Endodermal cell (in vitro differentiated cells): ENCODE data around the gene RPTOR. TPM values are rescaled to one million over a fixed set of nuclear protein-coding genes. Genes with fewer than 3 reads are reported as not detected.

Experiments
- DNase-seq: peaks from one replicate; pipeline ENCODE4 v3.0.0-alpha.2; 2017
- H3K27ac ChIP-seq: 2 replicates; pipeline ENCODE4 v1.5.1; 2013; ENCODE audit warnings: mild to moderate bottlenecking, low read depth, low read length, moderate library complexity
- H3K27me3 ChIP-seq: 2 replicates; pipeline ENCODE4 v1.6.1; 2013; ENCODE audit warnings: mild to moderate bottlenecking, low read length, moderate library complexity; ENCODE audit not compliant: insufficient read depth, control insufficient read depth, poor library complexity, severe bottlenecking
- H3K36me3 ChIP-seq: 2 replicates; pipeline ENCODE4 v1.7.0; 2013; ENCODE audit warnings: mild to moderate bottlenecking, low read length, moderate library complexity; ENCODE audit not compliant: control insufficient read depth, insufficient read depth
- H3K4me1 ChIP-seq: one replicate; pipeline ENCODE4 v1.7.0; 2013; ENCODE audit warnings: low read length; ENCODE audit not compliant: control insufficient read depth, insufficient read depth
- H3K4me3 ChIP-seq: 2 replicates; pipeline ENCODE4 v1.5.1; 2013; ENCODE audit warnings: mild to moderate bottlenecking, low read length, moderate library complexity
- H3K9ac ChIP-seq: 2 replicates; pipeline ENCODE4 v1.6.1; 2013; ENCODE audit warnings: mild to moderate bottlenecking, low read length, moderate library complexity; ENCODE audit not compliant: poor library complexity, severe bottlenecking; ENCODE audit errors: extremely low read depth
- H3K9me3 ChIP-seq: 2 replicates; pipeline ENCODE4 v1.6.1; 2013; ENCODE audit warnings: mild to moderate bottlenecking, low read length, moderate library complexity; ENCODE audit not compliant: control insufficient read depth
- H3K27ac Mint-ChIP-seq: 2 replicates; pipeline ENCODE4 v1.8.0; 2020; ENCODE audit warnings: mixed read lengths
- H3K27me3 Mint-ChIP-seq: 2 replicates; pipeline ENCODE4 v1.8.0; 2021; ENCODE audit warnings: mild to moderate bottlenecking, mixed read lengths; ENCODE audit not compliant: insufficient read depth
- H3K36me3 Mint-ChIP-seq: 2 replicates; pipeline ENCODE4 v1.8.0; 2020; ENCODE audit warnings: low read depth, mixed read lengths
- H3K4me1 Mint-ChIP-seq: 2 replicates; pipeline ENCODE4 v1.8.0; 2020; ENCODE audit warnings: mixed read lengths
- H3K4me3 Mint-ChIP-seq: 2 replicates; pipeline ENCODE4 v1.8.0; 2020; ENCODE audit warnings: mild to moderate bottlenecking, moderate library complexity, mixed read lengths
- H3K9me3 Mint-ChIP-seq: 2 replicates; pipeline ENCODE4 v1.8.0; 2020; ENCODE audit warnings: mild to moderate bottlenecking, mixed read lengths
- WGBS, 2 experiments: methylation state at CpG; one replicate each; pipeline versions ENCODE4 v1.1.5 to v1.1.7; 2013; ENCODE audit warnings: missing lambda C conversion rate in 2 of 2, mixed read lengths in 1 of 2; ENCODE audit not compliant: insufficient coverage in 1 of 2, insufficient read length in 1 of 2; 5-methylcytosine and 5-hydroxymethylcytosine counted together
- total RNA-seq, 2 donors: library from RNA; stranded (reverse); fragmentation: NEBNext Ultra II Directional in 1 of 2; extraction: Animal tissue kit (Norgen Biotek cat#: 25700) in 1 of 2; gene quantifications; 2 replicates in 1 of 2; 3 replicates in 1 of 2; pipeline ENCODE4 v1.2.1, GENCODE V29; 2021
- TF ChIP-seq, protein P1 (sequence below): fragments of 200-600 bp; sonication (generic); conservative IDR thresholded peaks from 2 replicates; pipeline ENCODE4 v1.5.0; 2021; ENCODE audit warnings: antibody characterized with exemption, mild to moderate bottlenecking

Gene RPTOR
- total RNA-seq, 2 donors from 2014 or later, result 45.1 to 53.4 TPM

DNA sequence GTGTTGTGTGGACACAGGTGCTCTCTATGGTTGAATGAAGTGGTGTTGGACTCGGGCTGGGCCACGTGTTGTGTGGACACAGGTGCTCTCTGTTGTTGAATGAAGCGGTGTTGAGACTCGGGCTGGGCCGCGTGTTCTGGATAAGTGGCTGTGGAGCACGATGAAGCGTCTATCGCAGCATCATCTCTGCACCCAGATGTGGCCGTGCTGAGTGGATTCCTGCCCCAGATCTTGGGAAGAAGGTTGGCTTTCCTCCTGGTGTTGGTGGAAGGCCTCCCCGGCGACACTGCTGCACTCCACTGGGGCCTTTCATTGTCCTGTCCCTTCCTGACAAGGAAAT is 69.1 kb downstream of the RPTOR start:
- Mint-ChIP-seq H3K36me3 (no peaks in the 10 kb centered on the region), H3K27me3 (no peaks in the 10 kb centered on the region), H3K27ac (no peak overlapping the region), H3K9me3 (no peaks in the 10 kb centered on the region), H3K4me1 (peaks cover 16% of the 10 kb centered on the region), H3K4me3 (no peak overlapping the region)
- TF ChIP-seq, protein P1, sequence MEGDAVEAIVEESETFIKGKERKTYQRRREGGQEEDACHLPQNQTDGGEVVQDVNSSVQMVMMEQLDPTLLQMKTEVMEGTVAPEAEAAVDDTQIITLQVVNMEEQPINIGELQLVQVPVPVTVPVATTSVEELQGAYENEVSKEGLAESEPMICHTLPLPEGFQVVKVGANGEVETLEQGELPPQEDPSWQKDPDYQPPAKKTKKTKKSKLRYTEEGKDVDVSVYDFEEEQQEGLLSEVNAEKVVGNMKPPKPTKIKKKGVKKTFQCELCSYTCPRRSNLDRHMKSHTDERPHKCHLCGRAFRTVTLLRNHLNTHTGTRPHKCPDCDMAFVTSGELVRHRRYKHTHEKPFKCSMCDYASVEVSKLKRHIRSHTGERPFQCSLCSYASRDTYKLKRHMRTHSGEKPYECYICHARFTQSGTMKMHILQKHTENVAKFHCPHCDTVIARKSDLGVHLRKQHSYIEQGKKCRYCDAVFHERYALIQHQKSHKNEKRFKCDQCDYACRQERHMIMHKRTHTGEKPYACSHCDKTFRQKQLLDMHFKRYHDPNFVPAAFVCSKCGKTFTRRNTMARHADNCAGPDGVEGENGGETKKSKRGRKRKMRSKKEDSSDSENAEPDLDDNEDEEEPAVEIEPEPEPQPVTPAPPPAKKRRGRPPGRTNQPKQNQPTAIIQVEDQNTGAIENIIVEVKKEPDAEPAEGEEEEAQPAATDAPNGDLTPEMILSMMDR, result no peak
- H3K4me3 ChIP-seq, result no peak overlapping the region
- H3K9me3 ChIP-seq, result no peaks in the 10 kb centered on the region
- no peak overlapping the region for H3K9ac ChIP-seq
- H3K4me1 ChIP-seq, result no peaks in the 10 kb centered on the region
- H3K36me3 ChIP-seq, result no peaks in the 10 kb centered on the region
- WGBS, 2 experiments, result 96 to 98% methylated on average over 10 to 12 of the region's 12 CpGs
- H3K27me3 ChIP-seq, result no peaks in the 10 kb centered on the region
- DNase-seq, result no peak
- no peak overlapping the region for H3K27ac ChIP-seq

DNA sequence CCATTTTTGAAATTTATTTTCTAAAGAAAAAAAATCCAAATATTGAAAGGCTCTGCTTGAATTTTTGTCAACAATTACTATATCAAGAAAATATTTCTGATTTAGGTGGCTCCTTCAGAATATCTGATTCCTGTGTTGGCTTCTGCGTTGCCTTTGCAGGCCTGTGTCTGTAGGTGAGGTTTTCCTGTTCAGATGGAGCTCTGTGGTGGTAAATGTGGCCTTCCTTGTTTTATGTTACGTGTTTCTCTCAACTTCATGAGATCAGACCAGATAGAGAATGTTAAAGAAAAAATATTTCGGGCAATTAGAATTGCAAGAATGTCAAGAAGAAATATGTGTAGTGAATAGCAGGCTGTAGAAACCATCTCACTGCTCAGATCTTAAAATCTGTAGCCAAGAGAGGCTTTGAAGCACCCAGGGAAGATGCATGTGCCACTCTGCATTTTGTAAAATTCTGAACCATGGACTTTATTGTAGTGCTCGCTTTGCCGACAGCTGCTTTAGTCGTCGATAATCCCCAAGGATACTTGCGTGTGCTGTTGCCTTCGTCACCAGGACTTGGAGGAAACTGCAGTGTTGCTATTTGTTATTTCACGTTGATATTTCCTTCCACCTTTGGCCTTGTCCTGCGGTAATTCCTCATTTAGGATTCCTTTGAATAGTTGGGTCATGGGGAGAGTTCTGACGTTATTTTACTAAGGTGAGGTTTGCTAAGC is 69.9 kb downstream of the RPTOR start:
- no peak overlapping the region for H3K4me3 ChIP-seq
- H3K36me3 ChIP-seq, result no peaks in the 10 kb centered on the region
- TF ChIP-seq, protein P1, result no peak
- H3K9me3 ChIP-seq, result no peaks in the 10 kb centered on the region
- H3K27ac ChIP-seq, result no peak overlapping the region
- H3K9ac ChIP-seq, result no peak overlapping the region
- no peak for DNase-seq
- WGBS, 2 experiments, result 95 to 97% methylated on average over 10 to 12 of the region's 12 CpGs
- no peak overlapping the region for H3K4me3 Mint-ChIP-seq
- H3K4me1 ChIP-seq, result peaks cover 1% of the 10 kb centered on the region
- H3K27me3 Mint-ChIP-seq, result no peaks in the 10 kb centered on the region
- H3K4me1 Mint-ChIP-seq, result peaks cover 20% of the 10 kb centered on the region
- no peak overlapping the region for H3K27ac Mint-ChIP-seq
- no peaks in the 10 kb centered on the region for H3K36me3 Mint-ChIP-seq
- H3K27me3 ChIP-seq, result no peaks in the 10 kb centered on the region
- no peaks in the 10 kb centered on the region for H3K9me3 Mint-ChIP-seq

DNA sequence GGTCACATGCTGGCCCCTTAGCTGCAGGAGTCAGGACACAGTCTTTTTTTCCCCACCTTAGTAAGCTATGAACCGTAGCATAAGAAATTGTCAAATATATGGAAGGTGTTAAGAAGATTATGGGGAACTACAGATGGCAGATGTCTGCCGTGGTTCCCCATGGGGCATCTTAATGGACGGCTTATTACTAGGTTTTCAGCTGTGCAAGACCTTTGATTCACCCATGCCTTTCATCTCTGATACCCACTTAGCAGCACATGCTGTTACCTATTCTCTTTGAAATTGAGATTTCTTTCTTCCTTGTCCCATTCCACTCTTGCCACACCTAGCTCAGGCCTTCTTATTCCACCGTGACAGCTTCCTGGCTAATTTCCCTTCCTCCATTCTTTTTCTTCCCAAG is 70.7 kb downstream of the RPTOR start:
- peak overlapping the region; percentile 4 for H3K27ac ChIP-seq
- TF ChIP-seq, protein P1, result no peak
- Mint-ChIP-seq H3K4me3 (no peak overlapping the region), H3K36me3 (no peaks in the 10 kb centered on the region), H3K27ac (no peak overlapping the region), H3K27me3 (no peaks in the 10 kb centered on the region), H3K4me1 (peaks cover 25% of the 10 kb centered on the region), H3K9me3 (no peaks in the 10 kb centered on the region)
- no peaks in the 10 kb centered on the region for H3K9me3 ChIP-seq
- no peak overlapping the region for H3K4me3 ChIP-seq
- peaks cover 5% of the 10 kb centered on the region for H3K4me1 ChIP-seq
- H3K36me3 ChIP-seq, result no peaks in the 10 kb centered on the region
- no peak for DNase-seq
- H3K9ac ChIP-seq, result no peak overlapping the region
- WGBS, 2 experiments, result 93 to 94% methylated on average over 3 to 4 of the region's 4 CpGs
- no peaks in the 10 kb centered on the region for H3K27me3 ChIP-seq
